OCI-LY7 (cell line): ENCODE measurements around the gene ENPP7. TPM values are rescaled to one million over a fixed set of nuclear protein-coding genes. Genes with fewer than 3 reads are reported as not detected.

Experiments
- BruUV-seq: library from RNA; stranded (reverse); fragments of 400-500 nt; replicated peaks from 2 replicates; lab custom pipeline; 2021; lab: Mats Ljungman, UMichigan
- CTCF ChIA-PET: fragments of 300-600 bp; sonication (Branson Sonifier 250); formaldehyde crosslinking; loops from one replicate; lab custom pipeline; 2022; ENCODE audit warnings: antibody characterized with exemption; ENCODE audit not compliant: unreplicated experiment; lab: Charles Lee
- POLR2A ChIA-PET: fragments of 300-600 bp; sonication (Branson Sonifier 250); formaldehyde crosslinking; loops from one replicate; lab custom pipeline; 2022; ENCODE audit warnings: antibody characterized with exemption; lab: Charles Lee
- DNase-seq: peaks from one replicate; pipeline ENCODE4 v3.0.0-alpha.2; 2015; ENCODE audit warnings: low spot score
- H2AFZ ChIP-seq: fragments of 200-600 bp; sonication (generic), shearing (Covaris generic); 2 replicates; pipeline ENCODE4 v1.6.1; 2014; ENCODE audit warnings: mild to moderate bottlenecking, antibody characterized with exemption, low read length, moderate library complexity
- H3K27ac ChIP-seq: fragments of 200-600 bp; sonication (generic); 2 replicates; pipeline ENCODE4 v1.5.1; 2014; ENCODE audit warnings: mixed run types, low read depth, mild to moderate bottlenecking, moderate library complexity, low read length, inconsistent platforms; ENCODE audit not compliant: poor library complexity, severe bottlenecking
- H3K36me3 ChIP-seq: fragments of 200-600 bp; sonication (generic); 2 replicates; pipeline ENCODE4 v1.6.1; 2014; ENCODE audit warnings: mild to moderate bottlenecking, antibody characterized with exemption, low read length, moderate library complexity, mixed read lengths; ENCODE audit not compliant: insufficient read depth
- H3K4me1 ChIP-seq: fragments of 200-600 bp; sonication (generic); 2 replicates; pipeline ENCODE4 v1.5.1; 2014; ENCODE audit warnings: mild to moderate bottlenecking, low read length; ENCODE audit not compliant: insufficient read depth, poor library complexity, severe bottlenecking
- H3K4me2 ChIP-seq: fragments of 200-600 bp; sonication (generic); 2 replicates; pipeline ENCODE4 v1.6.1; 2014; ENCODE audit warnings: mild to moderate bottlenecking, low read length
- H3K4me3 ChIP-seq: fragments of 200-600 bp; sonication (generic); 2 replicates; pipeline ENCODE4 v1.5.1; 2014; ENCODE audit warnings: mild to moderate bottlenecking, low read depth, low read length; ENCODE audit not compliant: poor library complexity, severe bottlenecking
- H3K79me2 ChIP-seq: fragments of 200-600 bp; sonication (generic); 2 replicates; pipeline ENCODE4 v1.6.1; 2016; ENCODE audit warnings: low read depth, mild to moderate bottlenecking, low read length, moderate library complexity, mixed read lengths; ENCODE audit not compliant: insufficient read depth
- H3K9me2 ChIP-seq: fragments of 200-600 bp; sonication (generic); 2 replicates; pipeline ENCODE4 v1.6.1; 2016; ENCODE audit warnings: mild to moderate bottlenecking, low read length, mixed read lengths; ENCODE audit not compliant: insufficient read depth
- H3K9me3 ChIP-seq: fragments of 200-600 bp; sonication (generic); 2 replicates; pipeline ENCODE4 v1.6.1; 2014; ENCODE audit warnings: mild to moderate bottlenecking, mixed run types, low read length, mixed read lengths
- H4K20me1 ChIP-seq: fragments of 200-600 bp; sonication (generic); 2 replicates; pipeline ENCODE4 v1.6.1; 2014; ENCODE audit warnings: mild to moderate bottlenecking, antibody characterized with exemption, low read length, moderate library complexity, mixed read lengths; ENCODE audit not compliant: insufficient read depth
- CTCF ChIP-seq: fragments of 200-600 bp; sonication (generic); conservative IDR thresholded peaks from 2 replicates; pipeline ENCODE4 v1.5.1; 2014; ENCODE audit warnings: mild to moderate bottlenecking, antibody characterized with exemption, low read length, moderate library complexity, mixed read lengths
- EZH2phosphoT487 ChIP-seq: fragments of 200-600 bp; sonication (generic); IDR thresholded peaks from 2 replicates; pipeline ENCODE4 v1.6.1; 2018; ENCODE audit warnings: low read depth, borderline replicate concordance, mild to moderate bottlenecking, mixed run types, antibody characterized with exemption, low read length, moderate library complexity, mixed read lengths
- intact Hi-C: fragments of 100-400 bp; cut with micrococcal nuclease; formaldehyde crosslinking; loops from one replicate; pipeline ENCODE4 v1.10.0; 2022; ENCODE audit not compliant: unreplicated experiment
- total RNA-seq, 2 experiments: library from RNA; depleted of rRNA in 1 of 2; stranded (reverse); fragments of >200 nt in 1 of 2; shearing (Covaris generic) in 1 of 2; gene quantifications; 2 replicates each; pipeline ENCODE4 v1.2.3, GENCODE V29; 2014 to 2022

The ENPP7 gene
- total RNA-seq, 2 experiments from 2014 or later, result 0.28 to 0.42 TPM

GRCh38 chr17:79737922-79738578, 7.3 kb downstream of the ENPP7 start:
- Histone ChIP-seq H3K27ac (no peak overlapping the region), H3K4me2 (no peak overlapping the region), H2AFZ (no peak overlapping the region), H4K20me1 (no peaks in the 10 kb centered on the region), H3K4me1 (peaks cover 11% of the 10 kb centered on the region), H3K9me3 (no peaks in the 10 kb centered on the region), H3K36me3 (no peaks in the 10 kb centered on the region), H3K9me2 (no peaks in the 10 kb centered on the region), H3K4me3 (no peak overlapping the region), H3K79me2 (no peaks in the 10 kb centered on the region)
- ChIA-PET CTCF (no interaction called here), POLR2A (interaction anchor here (0.7 kb wide), 1 partner anchor 391 kb away, joined by 3 read pairs; no protein-coding TSS in a partner anchor)
- no TSS peak for BruUV-seq
- intact Hi-C loops, result no loop called here
- DNase-seq, result no peak
- TF ChIP-seq CTCF (no peak), EZH2phosphoT487 (no peak)

GRCh38 chr17:79738643-79739042, 7.9 kb downstream of the ENPP7 start:
- H3K9me2 ChIP-seq, result no peaks in the 10 kb centered on the region
- peaks cover 5% of the 10 kb centered on the region for H3K4me1 ChIP-seq
- no peaks in the 10 kb centered on the region for H3K79me2 ChIP-seq
- intact Hi-C loops, result no loop called here
- BruUV-seq, result no TSS peak
- ChIA-PET POLR2A (interaction anchor here (0.7 kb wide), 1 partner anchor 390 kb away, joined by 3 read pairs; no protein-coding TSS in a partner anchor), CTCF (no interaction called here)
- H4K20me1 ChIP-seq, result no peaks in the 10 kb centered on the region
- H2AFZ ChIP-seq, result no peak overlapping the region
- TF ChIP-seq EZH2phosphoT487 (no peak), CTCF (no peak)
- no peaks in the 10 kb centered on the region for H3K9me3 ChIP-seq
- H3K36me3 ChIP-seq, result no peaks in the 10 kb centered on the region
- no peak overlapping the region for H3K27ac ChIP-seq
- DNase-seq, result no peak
- H3K4me3 ChIP-seq, result no peak overlapping the region
- no peak overlapping the region for H3K4me2 ChIP-seq
